ACC112 (cell line): Measurements from ENCODE around the gene CAP2.

ENCODE experiments used
- H2AFZ ChIP-seq: fragments of 200-600 bp; sonication (generic); one replicate; pipeline ENCODE4 v1.6.0; 2017; ENCODE audit warnings: antibody characterized with exemption, low read length; ENCODE audit not compliant: unreplicated experiment
- H3K27ac ChIP-seq: fragments of 200-600 bp; sonication (generic); 2 replicates; pipeline ENCODE4 v1.5.1; 2014; ENCODE audit warnings: low read depth, mild to moderate bottlenecking, antibody characterized with exemption, low read length, moderate library complexity
- H3K27me3 ChIP-seq: fragments of 200-600 bp; sonication (generic); 2 replicates; pipeline ENCODE4 v1.6.1; 2014; ENCODE audit warnings: mild to moderate bottlenecking, antibody characterized with exemption, low read length, moderate library complexity, mixed read lengths; ENCODE audit not compliant: insufficient read depth
- H3K36me3 ChIP-seq: fragments of 200-600 bp; sonication (generic); 2 replicates; pipeline ENCODE4 v1.6.1; 2016; ENCODE audit warnings: mild to moderate bottlenecking, antibody characterized with exemption, low read length, moderate library complexity, mixed read lengths; ENCODE audit not compliant: insufficient read depth
- H3K4me1 ChIP-seq: fragments of 200-600 bp; sonication (generic); one replicate; pipeline ENCODE4 v1.6.1; 2016; ENCODE audit warnings: low read length, mixed read lengths; ENCODE audit not compliant: insufficient read depth, unreplicated experiment, control insufficient read depth
- H3K4me3 ChIP-seq: fragments of 200-600 bp; sonication (generic); 2 replicates; pipeline ENCODE4 v1.5.1; 2014; ENCODE audit warnings: mild to moderate bottlenecking, low read depth, low read length
- H3K79me2 ChIP-seq: fragments of 200-600 bp; sonication (generic); one replicate; pipeline ENCODE4 v1.6.0; 2016; ENCODE audit warnings: low read length; ENCODE audit not compliant: control insufficient read depth, unreplicated experiment, insufficient read depth

Gene CAP2, protein sequence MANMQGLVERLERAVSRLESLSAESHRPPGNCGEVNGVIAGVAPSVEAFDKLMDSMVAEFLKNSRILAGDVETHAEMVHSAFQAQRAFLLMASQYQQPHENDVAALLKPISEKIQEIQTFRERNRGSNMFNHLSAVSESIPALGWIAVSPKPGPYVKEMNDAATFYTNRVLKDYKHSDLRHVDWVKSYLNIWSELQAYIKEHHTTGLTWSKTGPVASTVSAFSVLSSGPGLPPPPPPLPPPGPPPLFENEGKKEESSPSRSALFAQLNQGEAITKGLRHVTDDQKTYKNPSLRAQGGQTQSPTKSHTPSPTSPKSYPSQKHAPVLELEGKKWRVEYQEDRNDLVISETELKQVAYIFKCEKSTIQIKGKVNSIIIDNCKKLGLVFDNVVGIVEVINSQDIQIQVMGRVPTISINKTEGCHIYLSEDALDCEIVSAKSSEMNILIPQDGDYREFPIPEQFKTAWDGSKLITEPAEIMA

DNA sequence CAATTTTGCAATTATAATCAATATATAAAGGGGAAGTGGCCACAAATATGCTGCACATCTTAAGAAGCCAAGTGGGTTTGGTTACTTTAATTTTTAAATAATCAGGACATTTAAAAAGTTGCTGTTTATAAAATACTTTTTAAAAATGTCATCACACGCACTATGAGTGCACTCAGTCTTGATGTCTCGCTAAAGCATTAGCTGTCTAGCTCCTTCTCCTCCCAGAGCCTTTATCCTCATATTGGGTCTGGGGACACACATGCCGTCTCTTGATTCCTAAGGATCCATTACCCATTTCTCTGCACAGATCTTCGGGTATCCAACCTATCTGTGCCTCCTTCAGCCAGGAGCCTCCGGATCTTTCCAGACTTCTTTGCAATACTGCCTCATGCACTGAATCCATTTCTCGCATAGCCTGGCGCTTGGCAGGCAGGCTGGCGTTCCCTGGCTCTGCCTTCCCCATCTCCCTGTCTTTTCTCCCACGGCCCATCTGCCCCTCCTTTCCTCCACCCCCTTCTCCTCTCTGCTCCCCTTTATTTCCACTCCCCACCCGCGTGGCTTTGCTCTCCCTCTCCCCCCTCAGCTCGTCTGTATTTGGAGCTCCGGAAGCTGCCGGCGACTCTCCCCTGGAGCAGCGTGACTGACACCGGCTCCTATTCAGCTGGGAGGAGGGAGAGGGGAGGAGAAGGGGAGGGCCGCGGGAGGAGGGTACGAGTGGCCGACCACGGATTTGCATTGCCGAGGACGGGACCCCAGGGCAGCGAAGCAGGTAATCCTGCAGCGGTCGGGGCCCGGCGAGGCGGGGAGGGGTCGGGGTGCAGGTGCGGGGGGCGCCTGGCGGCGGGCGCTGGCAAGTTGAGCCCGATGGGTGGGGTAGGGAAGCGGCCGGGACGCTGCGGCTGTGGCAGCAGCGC lies at the start of gene CAP2:
TSS of gene CAP2 (plus strand) at position 618 of the 914 bp plus-strand sequence. CDS start 27,961 bp downstream, outside the sequence.
- H2AFZ ChIP-seq = peak within 1 kb of the TSS; percentile 77
- H3K4me3 ChIP-seq = peak within 1 kb of the TSS; percentile 84
- H3K27me3 ChIP-seq = no peaks in the 10 kb centered on the region
- 0 out of 2 replicates have a peak within 1 kb of the TSS, but pooled peaks have one; percentile 22 for H3K27ac ChIP-seq
- no peaks in the 10 kb centered on the region for H3K36me3 ChIP-seq
- no peaks in the 10 kb centered on the region for H3K79me2 ChIP-seq
- peaks cover 21% of the 10 kb centered on the region for H3K4me1 ChIP-seq

DNA sequence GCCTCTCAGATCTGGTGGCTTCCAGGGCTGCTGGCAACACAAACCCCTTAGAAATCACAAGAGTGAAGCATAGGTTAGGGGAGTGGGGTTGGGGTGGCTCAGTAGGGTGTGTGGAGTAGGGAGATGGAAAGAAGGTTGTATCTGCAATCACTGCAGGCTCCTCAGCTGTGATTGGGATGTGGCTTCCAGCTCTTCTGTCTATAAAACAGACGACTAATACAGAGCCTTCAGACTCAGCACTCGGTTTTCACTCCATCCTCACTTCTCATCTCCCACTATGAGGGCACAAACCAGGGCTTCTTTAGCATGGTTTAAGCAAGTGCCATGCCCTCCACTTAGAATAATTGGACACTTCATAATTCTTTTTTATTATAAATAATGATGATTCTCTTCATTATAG lies 46.4 kb upstream of the CAP2 start:
- no peak overlapping the region for H3K27ac ChIP-seq

GRCh38 chr6:17349427-17349826 lies 44.0 kb upstream of the CAP2 start:
- Histone ChIP-seq H3K4me1 (peaks cover 7% of the 10 kb centered on the region), H3K27me3 (no peaks in the 10 kb centered on the region), H3K4me3 (no peak overlapping the region), H2AFZ (no peak overlapping the region), H3K36me3 (no peaks in the 10 kb centered on the region), H3K27ac (no peak overlapping the region), H3K79me2 (no peaks in the 10 kb centered on the region)

More for the DNA sequence above, 46.4 kb upstream of the CAP2 start:
- H2AFZ ChIP-seq = no peak overlapping the region
- H3K4me3 ChIP-seq = no peak overlapping the region
- H3K4me1 ChIP-seq = peaks cover 7% of the 10 kb centered on the region
- no peaks in the 10 kb centered on the region for H3K27me3 ChIP-seq
- no peaks in the 10 kb centered on the region for H3K79me2 ChIP-seq
- H3K36me3 ChIP-seq = no peaks in the 10 kb centered on the region

DNA sequence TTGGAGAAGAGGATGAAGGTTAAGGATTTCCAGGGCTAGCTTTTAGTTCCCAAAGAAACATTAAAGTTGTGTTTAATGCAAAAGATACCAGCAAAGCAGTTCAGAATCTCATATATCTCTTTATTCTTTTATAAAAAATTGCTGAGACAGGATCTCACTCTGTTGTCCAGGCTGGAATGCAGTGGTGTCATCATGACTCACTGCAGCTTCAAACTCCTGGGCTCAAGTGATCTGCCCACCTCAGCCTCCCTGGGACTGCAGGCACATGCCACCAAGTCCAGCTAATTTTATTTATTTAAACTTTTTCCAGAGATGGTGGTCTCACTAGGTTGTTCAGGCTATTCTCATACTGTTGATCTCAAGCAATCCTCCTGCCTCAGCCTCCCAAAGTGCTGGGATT lies 41.1 kb upstream of the CAP2 start:
- H3K27ac ChIP-seq = no peak overlapping the region
- no peaks in the 10 kb centered on the region for H3K36me3 ChIP-seq
- no peaks in the 10 kb centered on the region for H3K27me3 ChIP-seq
- H2AFZ ChIP-seq = no peak overlapping the region
- H3K4me3 ChIP-seq = no peak overlapping the region
- no peaks in the 10 kb centered on the region for H3K79me2 ChIP-seq
- peaks cover 7% of the 10 kb centered on the region for H3K4me1 ChIP-seq

DNA sequence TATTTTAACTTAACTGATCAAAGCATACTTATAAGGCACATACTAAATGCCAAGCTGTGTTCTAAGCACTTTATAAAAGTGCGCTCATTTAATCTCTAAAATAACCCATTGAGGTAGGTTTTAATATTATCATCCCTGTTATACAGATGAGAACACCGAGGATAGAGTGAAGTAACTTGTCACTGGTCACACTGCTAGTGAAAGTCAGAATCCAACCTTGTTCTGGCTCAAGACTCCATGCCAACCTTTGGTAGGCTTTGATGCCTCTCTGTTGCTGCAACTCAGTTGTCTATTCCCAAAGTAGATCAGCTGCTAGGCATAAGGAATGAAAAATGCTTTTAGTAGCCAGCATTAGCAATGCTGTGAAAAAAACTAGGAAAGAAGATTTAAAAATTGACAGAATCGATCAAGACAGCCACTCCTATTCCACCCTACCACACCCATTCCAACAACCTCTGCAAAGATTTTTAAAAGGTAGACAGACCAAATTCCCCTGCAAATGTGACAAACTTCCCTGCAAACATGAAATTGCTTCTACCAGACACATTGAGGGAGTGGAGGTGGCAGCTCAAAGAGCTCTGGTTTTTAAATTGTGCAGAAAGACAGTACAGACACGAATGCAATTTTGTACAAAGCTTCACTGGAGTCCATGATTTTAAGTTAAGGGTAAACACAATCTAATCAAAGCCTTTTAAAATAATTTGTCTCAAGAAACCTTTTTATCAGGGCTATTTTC lies 39.8 kb upstream of the CAP2 start:
- Histone ChIP-seq H3K79me2 (no peaks in the 10 kb centered on the region), H2AFZ (no peak overlapping the region), H3K4me1 (peaks cover 7% of the 10 kb centered on the region), H3K36me3 (no peaks in the 10 kb centered on the region), H3K27me3 (no peaks in the 10 kb centered on the region), H3K27ac (no peak overlapping the region), H3K4me3 (no peak overlapping the region)

- Histone ChIP-seq H3K27ac (no peak overlapping the region), H3K79me2 (no peaks in the 10 kb centered on the region), H3K36me3 (no peaks in the 10 kb centered on the region), H3K27me3 (no peaks in the 10 kb centered on the region), H3K4me1 (no peaks in the 10 kb centered on the region), H3K4me3 (no peak overlapping the region), H2AFZ (no peak overlapping the region)
These were observed 38.5 kb upstream of the CAP2 start for GRCh38 chr6:17354700-17355403.

DNA sequence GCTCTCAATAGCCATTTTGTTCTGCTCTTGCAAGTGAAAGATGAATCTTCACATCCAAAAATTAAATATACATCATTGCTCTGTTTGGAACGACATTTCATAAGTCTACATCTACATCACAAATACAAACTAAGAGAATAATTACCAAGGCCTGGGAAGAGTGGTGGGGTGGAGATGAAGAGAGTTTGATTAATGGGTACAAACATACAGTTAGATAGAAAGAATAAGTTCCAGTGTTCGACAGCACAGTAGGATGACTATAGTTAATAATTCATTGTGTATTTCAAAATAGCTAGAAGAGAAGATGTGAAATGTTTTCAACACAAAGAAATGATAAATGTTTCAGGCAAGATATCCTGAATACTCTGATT lies 38.0 kb upstream of the CAP2 start:
- H3K4me3 ChIP-seq = no peak overlapping the region
- no peaks in the 10 kb centered on the region for H3K27me3 ChIP-seq
- no peak overlapping the region for H2AFZ ChIP-seq
- H3K36me3 ChIP-seq = no peaks in the 10 kb centered on the region
- no peak overlapping the region for H3K27ac ChIP-seq
- H3K4me1 ChIP-seq = no peaks in the 10 kb centered on the region
- H3K79me2 ChIP-seq = no peaks in the 10 kb centered on the region

DNA sequence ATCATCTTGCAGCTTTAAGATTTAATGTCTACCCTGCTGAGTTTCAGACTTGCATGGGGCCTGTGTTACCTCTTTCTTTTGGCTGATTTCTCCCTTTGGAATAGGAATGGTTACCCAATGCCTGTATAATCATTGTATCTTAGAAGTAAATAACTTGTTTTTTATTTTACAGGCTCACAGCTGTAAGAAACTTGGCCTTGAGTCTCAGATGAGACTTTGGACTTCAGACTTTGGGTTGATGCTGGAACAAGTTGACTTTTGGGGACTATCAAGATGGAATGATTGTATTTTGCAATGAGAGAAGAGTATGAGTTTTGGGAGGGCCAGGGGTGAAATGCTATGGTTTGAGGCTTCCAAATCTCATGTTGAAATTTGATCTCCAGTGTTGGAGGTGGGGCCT lies 34.9 kb upstream of the CAP2 start:
- H3K36me3 ChIP-seq = no peaks in the 10 kb centered on the region
- H3K4me3 ChIP-seq = no peak overlapping the region
- H3K27ac ChIP-seq = no peak overlapping the region
- no peaks in the 10 kb centered on the region for H3K27me3 ChIP-seq
- no peak overlapping the region for H2AFZ ChIP-seq
- H3K4me1 ChIP-seq = no peaks in the 10 kb centered on the region
- no peaks in the 10 kb centered on the region for H3K79me2 ChIP-seq

GRCh38 chr6:17360564-17360963 lies 32.8 kb upstream of the CAP2 start:
- no peak overlapping the region for H3K4me3 ChIP-seq
- no peak overlapping the region for H3K27ac ChIP-seq
- H3K79me2 ChIP-seq = no peaks in the 10 kb centered on the region
- H3K36me3 ChIP-seq = no peaks in the 10 kb centered on the region
- no peaks in the 10 kb centered on the region for H3K4me1 ChIP-seq
- peak overlapping the region; percentile 31 for H2AFZ ChIP-seq
- H3K27me3 ChIP-seq = no peaks in the 10 kb centered on the region

- H3K27ac ChIP-seq = no peak overlapping the region
- H2AFZ ChIP-seq = peak overlapping the region; percentile 31
These were observed 32.4 kb upstream of the CAP2 start for GRCh38 chr6:17361013-17361412.

More at GRCh38 chr6:17361013-17361412, 32.4 kb upstream of the CAP2 start:
- no peaks in the 10 kb centered on the region for H3K27me3 ChIP-seq
- no peaks in the 10 kb centered on the region for H3K79me2 ChIP-seq
- no peaks in the 10 kb centered on the region for H3K36me3 ChIP-seq
- H3K4me3 ChIP-seq = no peak overlapping the region
- no peaks in the 10 kb centered on the region for H3K4me1 ChIP-seq
